ENCODE results near the gene U2AF2. TPM values are rescaled to one million over a fixed set of nuclear protein-coding genes. Genes with fewer than 3 reads are reported as not detected.

Gene U2AF2
- total RNA-seq, 1 experiment from 2014 or later = 321 TPM

DNA sequence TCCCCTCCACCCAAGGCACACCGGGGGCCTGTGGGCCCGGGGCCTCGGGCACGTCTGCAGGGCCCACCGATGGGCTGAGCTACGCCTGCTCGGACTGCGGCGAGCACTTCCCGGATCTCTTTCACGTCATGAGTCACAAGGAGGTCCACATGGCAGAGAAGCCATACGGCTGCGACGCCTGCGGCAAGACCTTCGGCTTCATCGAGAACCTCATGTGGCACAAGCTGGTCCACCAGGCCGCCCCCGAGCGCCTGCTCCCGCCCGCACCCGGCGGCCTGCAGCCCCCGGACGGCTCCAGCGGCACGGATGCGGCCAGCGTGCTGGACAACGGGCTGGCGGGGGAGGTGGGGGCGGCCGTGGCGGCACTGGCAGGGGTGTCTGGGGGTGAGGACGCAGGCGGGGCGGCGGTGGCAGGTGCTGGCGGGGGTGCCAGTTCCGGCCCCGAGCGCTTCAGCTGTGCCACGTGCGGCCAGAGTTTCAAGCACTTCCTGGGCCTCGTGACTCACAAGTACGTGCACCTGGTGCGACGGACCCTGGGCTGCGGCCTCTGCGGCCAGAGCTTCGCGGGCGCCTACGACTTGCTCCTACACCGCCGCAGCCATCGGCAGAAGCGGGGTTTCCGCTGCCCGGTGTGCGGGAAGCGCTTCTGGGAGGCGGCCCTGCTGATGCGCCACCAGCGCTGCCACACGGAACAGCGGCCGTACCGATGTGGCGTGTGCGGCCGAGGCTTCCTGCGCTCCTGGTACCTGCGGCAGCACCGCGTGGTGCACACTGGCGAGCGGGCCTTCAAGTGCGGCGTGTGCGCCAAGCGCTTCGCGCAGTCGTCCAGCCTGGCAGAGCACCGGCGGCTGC is 39.1 kb upstream of the U2AF2 start:
- Histone ChIP-seq H2AK5ac (ENCODE audit: insufficient read length, low read length) (no peak overlapping the region), H3K79me2 (ENCODE audit: insufficient read depth, low read length) (0 out of 2 replicates have a peak, but pooled peaks cover 1% of the 10 kb centered on the region), H3K14ac (ENCODE audit: insufficient read depth, low read length) (no peak overlapping the region), H3K27me3 (ENCODE audit: insufficient read depth, low read length) (no peaks in the 10 kb centered on the region), H2BK120ac (ENCODE audit: low read depth, low read length, poor library complexity, severe bottlenecking) (no peak overlapping the region), H3K4ac (ENCODE audit: low read depth, low read length) (no peak overlapping the region), H4K20me1 (ENCODE audit: control insufficient read depth, insufficient read depth, insufficient read length) (no peaks in the 10 kb centered on the region), H4K5ac (ENCODE audit: insufficient read length, low read depth, low read length) (no peak overlapping the region), H3K23me2 (ENCODE audit: insufficient read length, low read depth, low read length, poor library complexity, severe bottlenecking) (no peaks in the 10 kb centered on the region), H3K23ac (ENCODE audit: insufficient read length, low read depth, low read length) (no peak overlapping the region), H3K4me2 (ENCODE audit: insufficient read depth, insufficient read length, low read length) (no peak overlapping the region), H4K8ac (replicated peaks; ENCODE audit: insufficient read length, low read depth, low read length) (no peak overlapping the region), H3T11ph (ENCODE audit: low read length) (no peak overlapping the region), H3K18ac (ENCODE audit: insufficient read length, low read depth, low read length) (no peak overlapping the region), H3K79me1 (ENCODE audit: insufficient read depth, low read depth, low read length, poor library complexity, severe bottlenecking) (no peaks in the 10 kb centered on the region), H3K56ac (ENCODE audit: insufficient read length, low read depth, low read length) (no peak overlapping the region), H2BK5ac (ENCODE audit: insufficient read length, low read length) (no peak overlapping the region), H3K4me1 (ENCODE audit: insufficient read depth, low read length) (no peaks in the 10 kb centered on the region), H3K9me3 (ENCODE audit: control insufficient read depth, low read depth, low read length) (no peaks in the 10 kb centered on the region), H2BK20ac (ENCODE audit: low read depth, low read length, poor library complexity, severe bottlenecking) (no peak overlapping the region), H2BK12ac (ENCODE audit: insufficient read length, low read depth, low read length) (no peak overlapping the region), H2AFZ (ENCODE audit: low read length) (no peak overlapping the region), H3K9ac (ENCODE audit: extremely low read depth, insufficient read length, low read length) (no peak overlapping the region), H2BK15ac (ENCODE audit: low read depth, low read length) (no peak overlapping the region), H4K91ac (ENCODE audit: insufficient read length, low read depth, low read length) (no peak overlapping the region), H3K27ac (ENCODE audit: insufficient read length, low read depth, low read length) (no peak overlapping the region)
- Mint-ChIP-seq H3K4me3 (no peak overlapping the region), H3K36me3 (ENCODE audit: insufficient read depth in 1 of 3, low read depth in 3 of 3) (peaks cover 18 to 41% (median 40%) of the 10 kb centered on the region in 3 experiments), H3K9me3 (no peaks in the 10 kb centered on the region; a peak in 1 of 5 replicates), H3K4me1 (peaks cover 0 to 2% of the 10 kb centered on the region in 2 experiments; a peak in 1 of 4 replicates), H3K27me3 (ENCODE audit: low read depth) (peaks cover 2% of the 10 kb centered on the region), H3K27ac (no peak overlapping the region)
- no peak for DNase-seq
- TF ChIP-seq, protein P1, sequence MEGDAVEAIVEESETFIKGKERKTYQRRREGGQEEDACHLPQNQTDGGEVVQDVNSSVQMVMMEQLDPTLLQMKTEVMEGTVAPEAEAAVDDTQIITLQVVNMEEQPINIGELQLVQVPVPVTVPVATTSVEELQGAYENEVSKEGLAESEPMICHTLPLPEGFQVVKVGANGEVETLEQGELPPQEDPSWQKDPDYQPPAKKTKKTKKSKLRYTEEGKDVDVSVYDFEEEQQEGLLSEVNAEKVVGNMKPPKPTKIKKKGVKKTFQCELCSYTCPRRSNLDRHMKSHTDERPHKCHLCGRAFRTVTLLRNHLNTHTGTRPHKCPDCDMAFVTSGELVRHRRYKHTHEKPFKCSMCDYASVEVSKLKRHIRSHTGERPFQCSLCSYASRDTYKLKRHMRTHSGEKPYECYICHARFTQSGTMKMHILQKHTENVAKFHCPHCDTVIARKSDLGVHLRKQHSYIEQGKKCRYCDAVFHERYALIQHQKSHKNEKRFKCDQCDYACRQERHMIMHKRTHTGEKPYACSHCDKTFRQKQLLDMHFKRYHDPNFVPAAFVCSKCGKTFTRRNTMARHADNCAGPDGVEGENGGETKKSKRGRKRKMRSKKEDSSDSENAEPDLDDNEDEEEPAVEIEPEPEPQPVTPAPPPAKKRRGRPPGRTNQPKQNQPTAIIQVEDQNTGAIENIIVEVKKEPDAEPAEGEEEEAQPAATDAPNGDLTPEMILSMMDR (conservative IDR thresholded peaks at IDR 0.05) = no peak
- no CpG with 5 or more reads among the region's 88 CpGs for WGBS (ENCODE audit: extremely low coverage, insufficient read length, low lambda C conversion rate)
